Endothelial cell of umbilical vein (primary cell): ENCODE data around the gene NDST3. TPM values are rescaled to one million over a fixed set of nuclear protein-coding genes. Genes with fewer than 3 reads are reported as not detected.

Experiments
- BruUV-seq: library from RNA; stranded (reverse); fragments of 400-500 nt; replicated peaks from 2 replicates; lab custom pipeline; 2021; lab: Mats Ljungman, UMichigan
- CTCF ChIA-PET: fragments of 300-600, 350-600 bp; sonication (Branson Sonifier 250); formaldehyde crosslinking; loops from one replicate; lab custom pipeline; 2021; ENCODE audit warnings: antibody characterized with exemption, inconsistent platforms; lab: Charles Lee
- POLR2A ChIA-PET: fragments of 300-600, 350-600 bp; sonication (Branson Sonifier 250); formaldehyde crosslinking; loops from one replicate; lab custom pipeline; 2021; ENCODE audit warnings: antibody characterized with exemption, inconsistent platforms; lab: Charles Lee
- DNase-seq: peaks from one replicate; pipeline ENCODE4 v3.0.0-alpha.2; 2011; ENCODE audit warnings: low read depth, low spot score
- FAIRE-seq: peaks from 2 replicates; lab custom pipeline; 2011; peaks lifted over from hg19 to GRCh38; lab: Jason Lieb, UNC
- H2AFZ ChIP-seq: 2 replicates; pipeline ENCODE4 v1.6.0; 2012; ENCODE audit warnings: low read depth, low read length, control low read depth, inconsistent platforms
- H3K27ac ChIP-seq: 2 replicates; pipeline ENCODE4 v1.5.1; 2011; ENCODE audit warnings: low read depth, mild to moderate bottlenecking, control low read depth, low read length, moderate library complexity; ENCODE audit not compliant: insufficient read depth
- H3K27me3 ChIP-seq, 2 experiments: 2 replicates each; pipeline versions ENCODE4 v1.6.0 to v1.6.1; 2011; ENCODE audit warnings: low read length in 2 of 2, mixed read lengths in 1 of 2; ENCODE audit not compliant: control insufficient read depth in 2 of 2, insufficient read depth in 2 of 2
- H3K36me3 ChIP-seq, 2 experiments: 2 replicates in 1 of 2; 3 replicates in 1 of 2; pipeline ENCODE4 v1.5.1; 2011; ENCODE audit warnings: low read length in 2 of 2, mild to moderate bottlenecking in 1 of 2, moderate library complexity in 1 of 2; ENCODE audit not compliant: control insufficient read depth in 2 of 2, insufficient read depth in 2 of 2; ENCODE audit errors: extremely low read depth in 1 of 2
- H3K4me1 ChIP-seq: 3 replicates; pipeline ENCODE4 v1.5.1; 2011; ENCODE audit warnings: mild to moderate bottlenecking, low read length; ENCODE audit not compliant: control insufficient read depth, insufficient read depth; ENCODE audit errors: extremely low read depth
- H3K4me2 ChIP-seq: 2 replicates; pipeline ENCODE4 v1.6.1; 2011; ENCODE audit warnings: low read length, control low read depth, mixed read lengths; ENCODE audit not compliant: insufficient read depth
- H3K4me3 ChIP-seq, 3 experiments: fragments of 200-600 bp in 1 of 3; sonication (generic), shearing (Covaris generic) in 1 of 3; replicated peaks in 1 of 3; 2 replicates each; pipeline ENCODE4 v1.5.1; 2011 to 2016; ENCODE audit warnings: control low read depth in 3 of 3, low read length in 3 of 3, mild to moderate bottlenecking in 2 of 3, inconsistent platforms in 1 of 3, low read depth in 1 of 3, moderate library complexity in 1 of 3; ENCODE audit not compliant: insufficient read depth in 1 of 3
- H3K79me2 ChIP-seq: 2 replicates; pipeline ENCODE4 v1.6.0; 2012; ENCODE audit warnings: low read length, inconsistent platforms; ENCODE audit not compliant: control insufficient read depth, insufficient read depth
- H3K9ac ChIP-seq: replicated peaks from 2 replicates; pipeline ENCODE3; 2011; ENCODE audit warnings: low read length, control low read depth; ENCODE audit not compliant: insufficient read depth; ENCODE audit errors: extremely low read depth
- H3K9me1 ChIP-seq: replicated peaks from 3 replicates; pipeline ENCODE4 v1.6.0; 2011; ENCODE audit warnings: mild to moderate bottlenecking, low read length; ENCODE audit not compliant: control insufficient read depth, insufficient read depth; ENCODE audit errors: extremely low read depth
- H3K9me3 ChIP-seq: replicated peaks from 2 replicates; pipeline ENCODE4 v1.5.1; 2012; ENCODE audit warnings: low read length, inconsistent platforms; ENCODE audit not compliant: control insufficient read depth, insufficient read depth
- H4K20me1 ChIP-seq: replicated peaks from 2 replicates; pipeline ENCODE3; 2011; ENCODE audit warnings: mild to moderate bottlenecking, low read length; ENCODE audit not compliant: control insufficient read depth, insufficient read depth; ENCODE audit errors: extremely low read depth
- CTCF ChIP-seq, 2 donors: IDR thresholded peaks; 1 replicate in 1 of 2; 2 replicates in 1 of 2; pipeline ENCODE4 v1.5.1; 2011; ENCODE audit warnings: low read length in 2 of 2, mild to moderate bottlenecking in 2 of 2, moderate library complexity in 2 of 2, control low read depth in 1 of 2, inconsistent platforms in 1 of 2, low read depth in 1 of 2; ENCODE audit not compliant: insufficient read depth in 1 of 2; ENCODE audit errors: extremely low read depth in 1 of 2
- EZH2 ChIP-seq: IDR thresholded peaks from 2 replicates; pipeline ENCODE4 v1.6.1; 2012; ENCODE audit warnings: borderline replicate concordance, low read depth, mild to moderate bottlenecking, moderate library complexity, low read length, inconsistent platforms; ENCODE audit not compliant: severe bottlenecking
- MYC ChIP-seq: IDR thresholded peaks from one replicate; pipeline ENCODE4 v1.6.1; 2011; ENCODE audit warnings: mild to moderate bottlenecking, low read depth, low read length
- dilution Hi-C: fragments of 300-500 bp; cut with MboI; formaldehyde crosslinking; loops from one replicate; pipeline ENCODE4 v1.15.0; 2019; ENCODE audit warnings: low sequenced_read_pairs; ENCODE audit not compliant: extremely low pct_ligation_motif_present
- intact Hi-C: fragments of 100-400 bp; cut with micrococcal nuclease; formaldehyde crosslinking; loops from one replicate; pipeline ENCODE4 v1.10.0; 2022
- polyA plus RNA-seq, 4 experiments: library from polyadenylated mRNA; depleted of rRNA in 3 of 4; stranded (reverse) in 3 of 4; unstranded in 1 of 4; fragments of >200 nt; gene quantifications; 2 replicates each; pipeline versions ENCODE4 v1.2.1 to v1.2.3, GENCODE V29; 2011 to 2012; ENCODE audit warnings: missing spikeins in 1 of 4
- total RNA-seq: library from RNA; stranded (reverse); gene quantifications from 2 replicates; pipeline ENCODE4 v1.2.3, GENCODE V29; 2021

Gene NDST3
- total and polyA plus RNA-seq, 2 donors (not counting 3 experiments of a cell fraction or from before 2014, with no cell fraction given), result 0.04 TPM; not detected in 1

- POLR2A ChIA-PET, result no interaction called here
- no TSS peak for BruUV-seq
- peak; percentile 63 for DNase-seq
Measured at GRCh38 chr4:118270492-118270891, 236.2 kb downstream of the NDST3 start.

More at GRCh38 chr4:118270492-118270891, 236.2 kb downstream of the NDST3 start:
- no peaks in the 10 kb centered on the region for H4K20me1 ChIP-seq
- peaks cover 16 to 27% of the 10 kb centered on the region in 2 experiments for H3K27me3 ChIP-seq
- no peak overlapping the region for H3K27ac ChIP-seq
- no peak overlapping the region for H3K4me2 ChIP-seq
- dilution Hi-C loops, result no loop called here
- H3K9me1 ChIP-seq, result no peaks in the 10 kb centered on the region
- no peak overlapping the region for H2AFZ ChIP-seq
- CTCF ChIA-PET, result interaction anchor here (0.6 to 2.5 kb wide), 23 partner anchors 10 to 1912 kb away, joined by 3 to 24 read pairs (median 4); partner anchors contain the start of genes NDST3 and TRAM1L1
- H3K9ac ChIP-seq, result no peak overlapping the region
- TF ChIP-seq CTCF (IDR thresholded peaks at IDR 0.05; ENCODE audit: extremely low read depth in 1 of 2, insufficient read depth in 1 of 2, low read depth in 1 of 2, low read length in 2 of 2) (peak; percentile 21 to 32), EZH2 (no peak), MYC (no peak)
- H3K4me3 ChIP-seq, result no peak overlapping the region
- no peaks in the 10 kb centered on the region for H3K36me3 ChIP-seq
- FAIRE-seq, result peak; percentile 63
- no peaks in the 10 kb centered on the region for H3K4me1 ChIP-seq
- intact Hi-C loops, result loop anchor here (1.0 to 10.0 kb wide), 4 partner anchors 193 to 1913 kb away; partner anchors contain the start of gene METTL14
- H3K9me3 ChIP-seq, result no peaks in the 10 kb centered on the region
- H3K79me2 ChIP-seq, result no peaks in the 10 kb centered on the region
